GM12878 (cell line): ENCODE measurements around the gene ZNF493. TPM values are rescaled to one million over a fixed set of nuclear protein-coding genes. Genes with fewer than 3 reads are reported as not detected.

ENCODE experiments used
- ATAC-seq: fragments of 200-7000 bp; cut with Tn5 transposase; 3 replicates; pipeline ENCODE4 v1.9.1; 2020; ENCODE audit warnings: mild to moderate bottlenecking, moderate library complexity
- Bru-seq: library from RNA; stranded (reverse); fragments of 400-500 nt; gene quantifications from one replicate; lab custom pipeline; 2021; lab: Mats Ljungman, UMichigan
- BruChase-seq, 2 experiments: library from RNA; stranded (reverse); fragments of 400-500 nt; gene quantifications; one replicate each; lab custom pipeline; 2021; lab: Mats Ljungman, UMichigan
- BruUV-seq: library from RNA; stranded (reverse); fragments of 400-500 nt; replicated peaks from 2 replicates; lab custom pipeline; 2021; lab: Mats Ljungman, UMichigan
- CTCF ChIA-PET: fragments of 300-600 bp; sonication (Branson Sonifier 250); formaldehyde crosslinking; extraction: SDS; loops from one replicate; lab custom pipeline; 2021; ENCODE audit warnings: inconsistent platforms; lab: Yijun Ruan, JAX
- POLR2A ChIA-PET: fragments of 350-600 bp; formaldehyde crosslinking; extraction: SDS; loops from one replicate; lab custom pipeline; 2021; ENCODE audit warnings: inconsistent platforms; lab: Charles Lee
- RAD21 ChIA-PET: fragments of 300-600 bp; sonication (Branson Sonifier 250); formaldehyde crosslinking; loops from one replicate; lab custom pipeline; 2023; ENCODE audit warnings: antibody characterized with exemption; ENCODE audit not compliant: unreplicated experiment; lab: Charles Lee
- SMC1A ChIA-PET: fragments of 300-600 bp; sonication (Branson Sonifier 250); formaldehyde crosslinking; loops from one replicate; lab custom pipeline; 2023; ENCODE audit not compliant: unreplicated experiment, uncharacterized antibody; lab: Charles Lee
- DNase-seq: peaks from one replicate; pipeline ENCODE4 v3.0.0-alpha.2; 2011; ENCODE audit warnings: low read depth, low spot score
- FAIRE-seq: peaks from 3 replicates; lab custom pipeline; 2011; peaks lifted over from hg19 to GRCh38; lab: Jason Lieb, UNC
- H2AFZ ChIP-seq: 2 replicates; pipeline ENCODE4 v1.6.0; 2011; ENCODE audit warnings: low read depth, low read length, control low read depth; ENCODE audit not compliant: control insufficient read depth
- H3K27ac ChIP-seq: 2 replicates; pipeline ENCODE4 v1.5.1; 2011; ENCODE audit warnings: control low read depth; ENCODE audit not compliant: control insufficient read depth, insufficient read depth
- H3K27me3 ChIP-seq, 2 experiments: replicated peaks in 1 of 2; 2 replicates each; pipeline versions ENCODE4 v1.6.0 to v1.6.1; 2011; ENCODE audit warnings: low read length in 1 of 2; ENCODE audit not compliant: control insufficient read depth in 2 of 2, insufficient read depth in 2 of 2
- H3K36me3 ChIP-seq, 2 experiments: 2 replicates each; pipeline ENCODE4 v1.5.1; 2011; ENCODE audit warnings: low read length in 1 of 2; ENCODE audit not compliant: control insufficient read depth in 2 of 2, insufficient read depth in 2 of 2
- H3K4me1 ChIP-seq: 2 replicates; pipeline ENCODE4 v1.6.1; 2011; ENCODE audit warnings: mild to moderate bottlenecking, low read length, moderate library complexity, mixed read lengths; ENCODE audit not compliant: control insufficient read depth, insufficient read depth
- H3K4me2 ChIP-seq: 2 replicates; pipeline ENCODE4 v1.6.0; 2011; ENCODE audit warnings: control low read depth; ENCODE audit not compliant: control insufficient read depth, insufficient read depth
- H3K4me3 ChIP-seq: fragments of 200-600 bp; sonication (generic); 2 replicates; pipeline ENCODE4 v1.5.1; 2016
- H3K79me2 ChIP-seq: 2 replicates; pipeline ENCODE4 v1.6.0; 2011; ENCODE audit warnings: low read length; ENCODE audit not compliant: control insufficient read depth, insufficient read depth
- H3K9ac ChIP-seq: 2 replicates; pipeline ENCODE4 v1.8.0; 2011; ENCODE audit warnings: low read length, control low read depth, mixed read lengths; ENCODE audit not compliant: control insufficient read depth, insufficient read depth
- H3K9me3 ChIP-seq: replicated peaks from 3 replicates; pipeline ENCODE4 v1.5.1; 2011; ENCODE audit warnings: mild to moderate bottlenecking, low read length; ENCODE audit not compliant: control insufficient read depth, insufficient read depth
- H4K20me1 ChIP-seq: 2 replicates; pipeline ENCODE4 v1.6.0; 2011; ENCODE audit not compliant: control insufficient read depth, insufficient read depth
- ATF7 ChIP-seq: fragments of 450-650 bp; IDR thresholded peaks from 2 replicates; pipeline ENCODE4 v1.6.1; 2016; ENCODE audit warnings: low read depth, mild to moderate bottlenecking
- CEBPB ChIP-seq, 2 experiments: fragments of 150-350 bp in 1 of 2; IDR thresholded peaks; 2 replicates each; pipeline ENCODE4 v1.6.1; 2012 to 2014; ENCODE audit warnings: low read depth in 2 of 2, low read length in 2 of 2, borderline replicate concordance in 1 of 2, inconsistent platforms in 1 of 2
- EED ChIP-seq: sonication (generic); IDR thresholded peaks from 2 replicates; pipeline ENCODE4 v1.6.1; 2016; ENCODE audit warnings: antibody characterized with exemption, low read depth
- MEF2A ChIP-seq: IDR thresholded peaks from 2 replicates; pipeline ENCODE4 v1.6.1; 2011; ENCODE audit warnings: low read depth, mild to moderate bottlenecking, low read length, moderate library complexity; ENCODE audit not compliant: insufficient read depth
- MTA2 ChIP-seq: fragments of 450-650 bp; IDR thresholded peaks from 2 replicates; pipeline ENCODE4 v1.6.1; 2016; ENCODE audit warnings: low read depth, mild to moderate bottlenecking, moderate library complexity
- NR2C2 ChIP-seq: IDR thresholded peaks from 2 replicates; pipeline ENCODE4 v1.6.1; 2011; ENCODE audit warnings: borderline replicate concordance, low read depth; ENCODE audit not compliant: control insufficient read depth, insufficient read length
- PAX5 ChIP-seq: IDR thresholded peaks from 2 replicates; pipeline ENCODE4 v1.6.1; 2011; ENCODE audit warnings: low read depth, low read length, borderline replicate concordance
- SREBF2 ChIP-seq: IDR thresholded peaks from 2 replicates; pipeline ENCODE4 v1.6.1; 2012; ENCODE audit warnings: mild to moderate bottlenecking, low read length
- STAT3 ChIP-seq: IDR thresholded peaks from 2 replicates; pipeline ENCODE4 v1.6.1; 2011; ENCODE audit warnings: low read depth, low read length, improper control_type of control experiment
- SUPT20H ChIP-seq: IDR thresholded peaks from 2 replicates; pipeline ENCODE4 v1.6.1; 2011; ENCODE audit warnings: low read depth, mild to moderate bottlenecking, low read length, moderate library complexity, borderline replicate concordance; ENCODE audit not compliant: control insufficient read depth
- TARDBP ChIP-seq: IDR thresholded peaks from 2 replicates; pipeline ENCODE4 v1.6.1; 2016; ENCODE audit warnings: borderline replicate concordance
- ZNF384 ChIP-seq: IDR thresholded peaks from 2 replicates; pipeline ENCODE4 v1.6.1; 2012; ENCODE audit warnings: low read depth, mild to moderate bottlenecking, low read length, improper control_type of control experiment, borderline replicate concordance
- WGBS: methylation state at CpG from one replicate; pipeline ENCODE4 v1.1.6; 2016; ENCODE audit warnings: low lambda C conversion rate; ENCODE audit not compliant: insufficient replicate concordance, insufficient coverage; ENCODE audit errors: missing lambda C conversion rate; 5-methylcytosine and 5-hydroxymethylcytosine counted together
- in situ Hi-C: fragments of 300-500 bp; cut with MboI; formaldehyde crosslinking; loops from 9 replicates; pipeline ENCODE4 v1.14.3; 2018; ENCODE audit warnings: mixed read lengths
- intact Hi-C: fragments of 100-400 bp; cut with micrococcal nuclease; formaldehyde crosslinking; loops from one replicate; pipeline ENCODE4 v1.14.2; 2022; ENCODE audit not compliant: unreplicated experiment
- long read RNA-seq, 2 experiments: library from polyadenylated mRNA; unstranded; transcript quantifications; one replicate each; pipeline ENCODE4 v2.0.0, GENCODE V29; 2019 to 2020
- polyA minus RNA-seq, 3 experiments: library from RNA; depleted of rRNA, polyadenylated mRNA; stranded (reverse); fragments of >200 nt; gene quantifications; 2 replicates each; pipeline ENCODE4 v1.2.3, GENCODE V29; 2011
- polyA plus RNA-seq, 11 experiments: library from polyadenylated mRNA; depleted of rRNA in 4 of 11; unstranded in 6 of 11; stranded (reverse) in 5 of 11; fragments of >200 nt; fragmentation: Nextera tagmentation in 4 of 11; fragmentation: Illumina TruSeq in 1 of 11; extraction: Ambion mirVana in 4 of 11; extraction: Trizol in 1 of 11; gene quantifications; 1 replicate in 1 of 11; 2 replicates in 10 of 11; pipeline versions ENCODE4 v1.2.1 to v1.2.3, GENCODE V29; 2011 to 2016; ENCODE audit warnings: inconsistent platforms in 2 of 11, missing spikeins in 2 of 11, low read depth in 1 of 11
- total RNA-seq, 4 experiments: library from RNA; depleted of rRNA in 3 of 4; stranded (reverse); fragments of >200 nt in 3 of 4; fragmentation: Illumina TruSeq in 1 of 4; extraction: Trizol in 1 of 4; gene quantifications; 2 replicates each; pipeline versions ENCODE4 v1.2.1 to v1.2.3, GENCODE V29; 2013 to 2021
- TF ChIP-seq, protein P1 (sequence below): fragments of 450-650 bp; IDR thresholded peaks from 2 replicates; pipeline ENCODE4 v1.6.1; 2017; ENCODE audit warnings: mild to moderate bottlenecking
- TF ChIP-seq, protein P2 (sequence below): IDR thresholded peaks from 2 replicates; pipeline ENCODE4 v1.6.1; 2011; ENCODE audit warnings: borderline replicate concordance, low read depth, mild to moderate bottlenecking, moderate library complexity, mixed read lengths, low read length; ENCODE audit not compliant: insufficient read depth; ENCODE audit errors: extremely low read length

ZNF493 gene
- 260 and 262 TPM in 2 replicates for total RNA-seq (2013; cell fraction: nucleolus; rRNA removed)
- total RNA-seq (2014; rRNA removed) (10.1 and 15.2 TPM in 2 replicates), total RNA-seq (2014; rRNA removed; fragmentation: Illumina TruSeq; extraction: Trizol) (11.6 and 12.1 TPM in 2 replicates), total RNA-seq (2021) (6.4 and 7.1 TPM in 2 replicates), polyA plus RNA-seq (2011; rRNA removed) (17.6 and 27.1 TPM in 2 replicates), polyA plus RNA-seq (2014; fragmentation: Illumina TruSeq; extraction: Trizol) (7.5 and 8.4 TPM in 2 replicates), polyA plus RNA-seq (2014; fragmentation: Nextera tagmentation; extraction: Ambion mirVana) (1 to 10 TPM; 2.9 to 3.0 TPM), polyA plus RNA-seq (2014; rRNA removed) (5.9 and 9.2 TPM in 2 replicates), polyA plus RNA-seq (2016; fragmentation: Nextera tagmentation; extraction: Ambion mirVana) (1 to 10 TPM; 7.4 to 9.3 TPM), polyA minus RNA-seq (2011; rRNA and poly(A)+ RNA removed) (46.4 and 66.6 TPM in 2 replicates), Bru-seq, nascent RNA (percentile 87 among the genes with signal in this experiment), BruChase-seq, experiment 1, labeled RNA remaining after a 6-hour chase (percentile 81 among the genes with signal in this experiment), BruChase-seq, experiment 2, labeled RNA remaining after a 2-hour chase (percentile 85 among the genes with signal in this experiment)
- polyA plus RNA-seq (2011; ENCODE audit: low read depth) = 3.1 TPM
- 8.9 and 10.5 TPM in 2 replicates for polyA plus RNA-seq (2011; cell fraction: cytosol; rRNA removed)
- 43.2 and 44.3 TPM in 2 replicates for polyA plus RNA-seq (2011; cell fraction: nucleus; rRNA removed)
- 6.1 and 6.2 TPM in 2 replicates for polyA plus RNA-seq (2012)
- polyA minus RNA-seq (2011; cell fraction: cytosol; rRNA and poly(A)+ RNA removed) = 6.9 and 12.0 TPM in 2 replicates
- polyA minus RNA-seq (2011; cell fraction: nucleus; rRNA and poly(A)+ RNA removed) = 67.3 and 104 TPM in 2 replicates
- long read RNA-seq, experiment 1 = 0 reads
- long read RNA-seq, experiment 2, full-length matches to known transcripts = 4 of 8 reads
- long read RNA-seq, experiment 2, partial matches to known transcripts = 3 of 8 reads
- long read RNA-seq, experiment 2, other reads (novel, unspliced or antisense) = 1 of 8 reads

DNA sequence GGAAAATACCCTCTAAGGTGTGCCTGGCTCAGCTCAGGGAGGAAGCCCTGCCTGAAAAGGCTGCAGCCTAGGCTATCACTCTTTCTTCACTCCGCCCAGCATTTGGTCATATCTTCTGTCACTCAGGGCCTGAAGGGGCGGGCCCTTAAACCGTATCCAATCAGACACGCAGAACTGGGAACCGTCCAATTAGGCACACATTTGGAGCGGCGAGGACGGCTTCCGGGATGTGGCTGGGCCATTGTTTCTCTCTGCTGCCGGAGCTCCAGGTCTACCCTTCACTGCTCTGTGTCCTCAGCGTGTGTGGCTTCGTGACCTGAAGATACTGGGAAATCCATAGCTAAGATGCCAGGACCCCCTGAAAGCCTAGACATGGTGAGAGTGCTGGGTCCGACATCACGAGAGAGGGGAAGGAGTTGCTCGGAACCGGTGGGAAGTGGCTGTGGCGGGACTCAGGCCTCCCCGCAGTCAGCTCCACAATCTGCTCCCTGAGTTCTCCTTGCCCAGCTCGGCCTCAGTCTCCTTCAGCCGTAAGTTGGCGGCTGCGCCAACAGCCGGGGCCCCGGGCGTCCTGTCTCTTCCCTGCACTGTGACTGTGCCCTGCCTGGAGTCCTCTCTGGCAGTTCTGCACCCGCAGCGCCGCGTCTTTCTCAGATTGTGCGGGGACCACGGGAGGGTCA lies at the start of gene ZNF493:
TSS of gene ZNF493 (plus strand) at position 241 of the 680 bp plus-strand sequence. CDS start at position 346, 105 bp downstream.
- DNase-seq (peak; percentile 86), ATAC-seq (peak; percentile 100), FAIRE-seq (peak; percentile 97)
- Histone ChIP-seq H3K27me3 (no peaks in the 10 kb centered on the region), H3K9ac (peak within 1 kb of the TSS; percentile 74), H3K4me2 (peak within 1 kb of the TSS; percentile 22; the same call in 1 of the 2 replicates), H2AFZ (peak within 1 kb of the TSS; percentile 90), H4K20me1 (no peaks in the 10 kb centered on the region), H3K79me2 (peaks cover 5% of the 10 kb centered on the region), H3K9me3 (peaks cover 10% of the 10 kb centered on the region; the same call in 2 of the 3 replicates), H3K36me3 (peaks cover 0 to 3% of the 10 kb centered on the region in 2 experiments; a peak in 1 of 4 replicates), H3K27ac (peak within 1 kb of the TSS; percentile 80), H3K4me3 (peak within 1 kb of the TSS; percentile 84), H3K4me1 (no peaks in the 10 kb centered on the region)
- in situ Hi-C loops (no loop called here), intact Hi-C loops (no loop called here)
- CTCF ChIA-PET = interaction anchor here (1.2 kb wide), 1 partner anchor 38 kb away, joined by 3 read pairs; the partner anchor contains the start of gene ZNF738
- POLR2A ChIA-PET = interaction anchor here (1.0 to 2.1 kb wide), 3 partner anchors 68 to 474 kb away, joined by 3 to 10 read pairs (median 5); partner anchors contain the start of genes ZNF429, ZNF708 and ZNF85
- SMC1A ChIA-PET = interaction anchor here (0.6 to 1.7 kb wide), 5 partner anchors 13 to 1118 kb away, joined by 3 to 8 read pairs (median 5); partner anchors contain the start of genes ZNF429 and ZNF738
- RAD21 ChIA-PET = interaction anchor here (1.3 to 1.9 kb wide), 3 partner anchors 38 to 108 kb away, joined by 3 to 7 read pairs (median 4); partner anchors contain the start of genes ZNF429, ZNF708 and ZNF738
- under 1% methylated on average over 31 of the region's 31 CpGs for WGBS
- BruUV-seq = no TSS peak
- no peak for TF ChIP-seq EED
- no peak for TF ChIP-seq SUPT20H
- TF ChIP-seq MEF2A = no peak
- TF ChIP-seq STAT3 = no peak
- no peak for TF ChIP-seq NR2C2
- no peak for TF ChIP-seq CEBPB (IDR thresholded peaks at IDR 0.05; ENCODE audit: borderline replicate concordance in 1 of 2, low read depth in 2 of 2, low read length in 2 of 2)
- no peak for TF ChIP-seq ZNF384
- TF ChIP-seq TARDBP = no peak
- no peak for TF ChIP-seq MTA2
- TF ChIP-seq, protein P1, sequence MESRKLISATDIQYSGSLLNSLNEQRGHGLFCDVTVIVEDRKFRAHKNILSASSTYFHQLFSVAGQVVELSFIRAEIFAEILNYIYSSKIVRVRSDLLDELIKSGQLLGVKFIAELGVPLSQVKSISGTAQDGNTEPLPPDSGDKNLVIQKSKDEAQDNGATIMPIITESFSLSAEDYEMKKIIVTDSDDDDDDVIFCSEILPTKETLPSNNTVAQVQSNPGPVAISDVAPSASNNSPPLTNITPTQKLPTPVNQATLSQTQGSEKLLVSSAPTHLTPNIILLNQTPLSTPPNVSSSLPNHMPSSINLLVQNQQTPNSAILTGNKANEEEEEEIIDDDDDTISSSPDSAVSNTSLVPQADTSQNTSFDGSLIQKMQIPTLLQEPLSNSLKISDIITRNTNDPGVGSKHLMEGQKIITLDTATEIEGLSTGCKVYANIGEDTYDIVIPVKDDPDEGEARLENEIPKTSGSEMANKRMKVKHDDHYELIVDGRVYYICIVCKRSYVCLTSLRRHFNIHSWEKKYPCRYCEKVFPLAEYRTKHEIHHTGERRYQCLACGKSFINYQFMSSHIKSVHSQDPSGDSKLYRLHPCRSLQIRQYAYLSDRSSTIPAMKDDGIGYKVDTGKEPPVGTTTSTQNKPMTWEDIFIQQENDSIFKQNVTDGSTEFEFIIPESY = no peak
- TF ChIP-seq SREBF2 = no peak
- TF ChIP-seq, protein P2, sequence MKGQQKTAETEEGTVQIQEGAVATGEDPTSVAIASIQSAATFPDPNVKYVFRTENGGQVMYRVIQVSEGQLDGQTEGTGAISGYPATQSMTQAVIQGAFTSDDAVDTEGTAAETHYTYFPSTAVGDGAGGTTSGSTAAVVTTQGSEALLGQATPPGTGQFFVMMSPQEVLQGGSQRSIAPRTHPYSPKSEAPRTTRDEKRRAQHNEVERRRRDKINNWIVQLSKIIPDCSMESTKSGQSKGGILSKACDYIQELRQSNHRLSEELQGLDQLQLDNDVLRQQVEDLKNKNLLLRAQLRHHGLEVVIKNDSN = no peak
- no peak for TF ChIP-seq PAX5
- TF ChIP-seq ATF7 = peak; percentile 44; the same call in 1 of the 2 replicates
